ENCODE results near the gene MNAT1.
A peak's percentile ranks its signal among the peaks of the same experiment; 100 is the strongest.
"Not testable (repeated sequence)": the region's sequence is repeated elsewhere in the genome, so short reads cannot be mapped to it uniquely, and the experiment has no call there.

MNAT1 gene

GRCh38 chr14:60738843-60739508 is 4.4 kb downstream of the MNAT1 start:
- no peak for DNase-seq

DNA sequence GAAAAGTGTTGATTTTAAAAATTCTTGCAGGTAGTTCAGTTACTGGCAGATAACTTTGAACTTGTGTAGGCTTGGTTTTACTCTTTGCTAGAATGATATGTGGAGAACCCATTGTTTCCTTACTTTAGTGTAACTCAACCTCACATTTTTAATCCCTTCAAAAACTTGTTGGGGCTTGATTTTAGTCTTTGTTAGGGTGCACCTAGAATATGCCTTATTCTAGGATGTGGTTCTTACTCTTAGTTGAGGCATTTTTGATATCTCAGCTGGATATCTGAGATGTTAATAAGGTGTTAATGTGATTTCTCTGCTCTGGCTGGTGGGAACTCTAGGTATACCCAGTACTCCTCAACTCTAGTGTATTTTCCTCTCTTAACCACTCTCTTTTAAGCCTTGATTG is 10.0 kb downstream of the MNAT1 start:
- no peak for DNase-seq

DNA sequence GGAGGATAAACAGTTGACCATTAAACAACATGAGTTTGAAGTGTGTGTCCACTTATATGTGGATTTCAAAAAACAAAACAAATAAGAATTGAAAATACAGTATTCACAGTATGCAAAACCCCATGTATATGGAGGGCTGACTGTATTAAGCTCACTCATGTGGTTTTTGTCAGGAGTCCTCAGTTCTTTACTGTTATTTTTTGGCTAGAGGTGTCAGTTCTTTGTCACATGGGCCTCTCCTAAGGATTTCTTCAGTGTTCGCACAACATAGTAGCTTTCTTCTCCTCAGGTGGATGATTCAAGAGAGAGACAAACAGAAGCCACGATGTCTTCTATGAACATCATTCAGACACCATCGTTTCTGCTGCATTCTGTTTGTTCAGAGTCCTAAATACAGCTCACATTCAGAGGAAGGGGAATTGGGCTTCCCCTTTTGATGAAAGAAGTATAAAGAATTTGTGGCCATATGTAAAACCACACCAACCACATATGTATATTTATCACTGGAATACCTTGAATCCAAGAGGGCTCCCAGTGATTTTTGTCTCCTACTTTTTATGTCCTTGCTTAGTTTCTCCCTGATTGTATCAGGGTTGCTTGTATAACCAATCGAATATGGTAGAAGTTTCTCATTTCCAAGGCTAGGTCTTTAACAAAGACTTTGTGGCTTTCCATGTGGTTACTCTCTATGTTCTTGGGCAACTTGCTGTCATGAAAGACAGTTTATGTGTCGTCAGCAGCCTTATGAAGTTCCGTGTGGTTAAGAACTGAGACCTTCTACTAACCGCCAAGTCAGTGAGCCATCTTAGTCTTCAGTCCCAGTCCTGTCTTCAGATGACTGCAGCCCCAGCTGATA is 18.9 kb downstream of the MNAT1 start:
- DNase-seq: peak; percentile 34

DNA sequence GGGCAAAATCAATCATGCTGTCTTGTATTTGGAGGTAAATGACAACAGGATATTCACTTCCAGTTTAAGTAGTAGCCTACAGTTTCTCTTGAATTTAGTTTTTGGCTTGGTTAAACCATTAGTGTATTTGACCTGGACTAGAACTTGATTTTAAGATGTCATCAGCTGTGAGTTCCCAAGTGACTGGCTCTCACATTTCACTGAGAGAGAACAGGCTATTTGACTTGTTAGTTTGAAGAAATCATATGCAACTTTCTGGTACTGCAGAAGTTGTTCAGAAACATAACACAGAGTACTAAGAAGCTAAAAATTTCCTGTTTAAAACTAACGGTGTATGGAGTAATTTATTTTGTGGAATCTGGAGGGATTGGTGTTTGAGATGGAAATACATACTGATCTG is 22.3 kb downstream of the MNAT1 start:
- no peak for DNase-seq

- DNase-seq: no peak
Measured at GRCh38 chr14:60757567-60758002, 23.0 kb downstream of the MNAT1 start.

DNA sequence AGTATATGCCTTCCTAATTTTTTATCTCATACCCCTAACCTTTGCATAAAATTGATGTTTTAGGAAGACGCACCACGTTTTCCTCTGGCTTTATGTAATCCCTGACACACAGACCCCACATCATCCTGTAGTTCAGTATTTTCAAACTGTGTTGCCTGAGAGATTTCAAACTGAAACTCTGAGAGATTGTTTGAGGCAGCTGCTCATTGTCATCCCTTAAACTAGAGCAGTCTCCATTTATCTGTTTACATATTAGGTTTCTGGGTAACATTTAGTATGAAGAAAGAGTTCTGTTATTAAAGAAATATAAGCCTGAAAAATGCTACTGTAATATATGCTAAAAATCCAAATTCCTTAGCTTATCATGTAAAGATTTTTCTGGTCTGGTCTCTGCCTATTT is 24.3 kb downstream of the MNAT1 start:
- no peak for DNase-seq

GRCh38 chr14:60760209-60760608 is 25.6 kb downstream of the MNAT1 start:
- no peak for DNase-seq

GRCh38 chr14:60760644-60761364 is 26.2 kb downstream of the MNAT1 start:
- DNase-seq: no peak

- no peak for DNase-seq
Measured at GRCh38 chr14:60768602-60769001, 34.0 kb downstream of the MNAT1 start.

DNA sequence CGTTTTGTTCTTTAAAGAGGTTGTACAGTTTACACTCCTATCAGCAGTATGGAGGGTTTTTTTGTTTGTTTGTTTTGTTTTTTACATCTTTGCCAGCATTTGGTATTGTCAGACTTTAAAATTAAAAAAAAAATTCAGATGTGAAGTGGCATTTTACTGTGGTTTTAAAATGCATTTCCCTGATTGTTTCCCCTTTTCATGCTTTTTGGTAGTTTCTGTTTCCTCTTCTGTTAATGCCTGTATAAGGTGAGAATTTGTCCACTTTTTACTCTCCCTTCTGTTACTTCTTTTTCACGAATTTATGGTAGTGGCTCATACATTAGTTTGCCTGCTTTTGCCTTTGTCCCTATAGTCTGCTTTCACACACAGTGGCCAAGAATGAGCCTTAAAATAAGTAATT is 36.6 kb downstream of the MNAT1 start:
- DNase-seq: no peak

- DNase-seq: no peak
Measured at GRCh38 chr14:60773558-60773957, 39.0 kb downstream of the MNAT1 start.

- DNase-seq: no peak
Measured at GRCh38 chr14:60775296-60775695, 40.7 kb downstream of the MNAT1 start.

DNA sequence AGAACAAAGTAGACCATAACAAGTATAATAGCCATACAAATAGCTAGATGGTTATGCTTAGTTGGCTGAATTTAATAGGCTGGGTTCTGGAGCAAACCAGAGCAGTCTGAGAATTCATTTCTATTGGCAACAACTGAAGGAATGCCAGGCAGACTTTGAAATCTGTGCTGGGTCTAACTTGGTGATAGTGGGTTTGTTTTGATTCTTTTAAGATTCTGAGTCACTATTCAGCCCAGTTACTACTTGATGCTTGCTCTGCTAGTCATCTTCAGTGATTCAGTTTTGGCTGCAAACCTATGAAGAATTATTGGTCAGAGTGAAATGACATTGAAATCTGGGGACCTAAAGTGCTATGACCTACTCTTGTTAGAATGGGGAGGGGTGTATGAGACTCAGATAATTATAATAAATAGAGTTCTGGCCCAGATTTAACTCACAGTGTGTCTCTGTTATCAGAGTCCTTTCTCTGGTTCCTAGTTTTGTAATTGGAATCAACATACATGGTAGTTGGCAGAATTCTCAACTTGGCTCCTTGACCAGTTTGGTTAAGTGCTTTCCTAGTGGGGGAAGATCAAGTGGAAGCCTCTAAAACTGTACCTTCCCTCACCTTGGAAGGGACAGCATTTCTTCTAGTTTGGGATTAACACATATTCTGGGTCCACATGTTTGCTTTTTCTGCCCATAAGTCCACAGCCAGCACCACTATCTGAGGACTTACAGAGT is 43.5 kb downstream of the MNAT1 start:
- no peak for DNase-seq

GRCh38 chr14:60779745-60780514 is 45.4 kb downstream of the MNAT1 start:
- not testable (repeated sequence) for DNase-seq

- DNase-seq: not testable (repeated sequence)
Measured at GRCh38 chr14:60780558-60780957, 46.0 kb downstream of the MNAT1 start.

- DNase-seq: no peak
Measured at GRCh38 chr14:60786905-60787304, 52.3 kb downstream of the MNAT1 start.

GRCh38 chr14:60789656-60790055 is 55.1 kb downstream of the MNAT1 start:
- no peak for DNase-seq

DNA sequence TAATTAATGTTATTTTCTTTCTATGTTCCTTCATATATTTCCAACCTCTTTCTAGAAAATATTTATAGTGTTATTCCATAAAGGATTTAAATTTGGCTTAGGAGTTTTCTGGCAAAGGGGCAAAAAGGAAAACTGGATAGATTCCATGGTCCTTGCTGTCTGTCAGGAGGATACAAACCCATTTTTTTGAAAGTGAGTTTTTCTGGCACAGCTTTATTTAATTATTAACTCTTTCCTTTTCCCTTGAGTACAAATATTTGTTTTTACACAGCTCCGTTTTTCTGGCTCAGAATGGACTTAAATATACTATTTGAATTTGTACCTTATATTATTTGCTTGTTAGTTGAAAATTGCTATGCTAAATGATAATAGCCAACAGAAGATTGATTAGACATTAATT is 56.3 kb downstream of the MNAT1 start:
- no peak for DNase-seq

GRCh38 chr14:60796434-60796833 is 61.9 kb downstream of the MNAT1 start:
- no peak for DNase-seq

DNA sequence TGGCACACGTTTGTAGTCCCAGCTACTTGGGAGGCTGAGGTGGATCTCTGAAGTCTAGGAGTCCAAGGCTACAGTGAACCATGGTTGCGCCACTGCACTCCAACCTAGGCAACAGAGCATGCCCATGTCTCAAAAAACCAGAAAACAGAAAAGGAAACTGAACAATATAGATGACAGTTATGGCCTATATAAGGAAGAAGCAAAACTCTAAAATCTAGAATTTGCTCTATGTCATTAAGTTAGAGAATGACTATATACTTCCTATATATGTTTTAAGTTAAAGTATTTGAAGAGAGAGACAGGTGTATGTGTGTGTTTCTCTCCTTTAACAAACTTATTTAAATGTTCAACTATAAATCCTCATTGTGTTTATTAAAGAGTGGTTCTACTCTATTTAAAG is 65.8 kb downstream of the MNAT1 start:
- DNase-seq: no peak

DNA sequence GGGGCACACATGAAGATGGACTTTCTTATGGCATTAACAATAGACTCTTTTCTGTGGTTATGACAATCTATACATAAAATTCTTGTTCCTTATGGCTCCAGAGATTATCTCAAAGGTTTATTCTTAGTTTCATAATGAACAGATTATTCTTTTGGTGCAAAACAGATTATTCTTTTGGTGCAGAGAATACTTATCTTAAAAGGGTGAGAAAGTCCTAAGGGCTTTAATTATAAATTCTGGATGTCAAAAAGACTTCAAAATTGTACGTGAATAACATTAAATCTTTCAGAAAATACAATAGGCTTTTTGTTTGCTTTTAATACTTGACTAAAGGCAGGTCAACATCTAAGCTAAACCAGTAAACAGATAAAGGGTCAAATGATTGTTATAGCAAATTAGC is 69.3 kb downstream of the MNAT1 start:
- DNase-seq: no peak

DNA sequence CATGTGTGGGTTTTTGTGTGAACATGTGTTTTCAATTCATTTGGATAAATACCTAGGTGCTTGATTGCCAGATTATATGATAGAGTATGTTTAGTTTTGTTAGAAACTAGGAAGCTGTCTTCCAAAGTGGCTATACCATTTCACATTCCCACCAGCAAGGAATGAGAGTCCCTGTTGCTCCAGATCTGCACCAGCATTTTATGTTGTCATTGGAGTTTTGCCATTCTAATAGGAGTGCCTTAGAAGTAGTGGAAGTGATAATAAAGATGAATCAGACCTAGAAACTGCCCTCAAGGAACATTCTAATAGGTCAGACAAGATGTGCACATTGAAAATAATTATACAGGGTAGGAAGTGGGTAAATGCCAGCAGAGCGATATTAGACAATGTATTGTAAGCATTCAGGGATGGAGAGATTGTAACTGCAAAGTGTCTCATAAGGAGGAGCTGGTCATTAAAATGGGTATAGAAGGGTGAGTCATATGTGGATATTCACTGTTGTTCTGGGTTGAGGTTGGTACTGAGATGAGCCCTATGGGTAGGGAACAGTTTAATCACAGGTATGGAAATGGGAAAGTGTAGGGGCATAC is 71.4 kb downstream of the MNAT1 start:
- DNase-seq: no peak

Data from stimulated activated naive CD4-positive, alpha-beta T cell treated with Interleukin-2 at 50 U/mL for 16 hours (primary cell).